ENCODE data around the gene EPHX1.

EPHX1 gene

GRCh38 chr1:225819346-225820192, 9.6 kb downstream of the EPHX1 start:
- no peak for TF ChIP-seq CTCF (conservative IDR thresholded peaks at IDR 0.05; ENCODE audit: control insufficient read depth, insufficient read depth, low read depth, low read length)

GRCh38 chr1:225820522-225821120, 10.7 kb downstream of the EPHX1 start:
- no peak for DNase-seq (ENCODE audit: low read depth)
- no peak for TF ChIP-seq CTCF (conservative IDR thresholded peaks at IDR 0.05; ENCODE audit: control insufficient read depth, insufficient read depth, low read depth, low read length)

More at GRCh38 chr1:225819346-225820192, 9.6 kb downstream of the EPHX1 start:
- H3K4me3 ChIP-seq (ENCODE audit: control insufficient read depth, low read depth, low read length), result no peak overlapping the region
- DNase-seq (ENCODE audit: low read depth), result no peak

GRCh38 chr1:225822655-225823403, 12.9 kb downstream of the EPHX1 start:
- H3K4me3 ChIP-seq (ENCODE audit: control insufficient read depth, low read depth, low read length), result no peak overlapping the region
- TF ChIP-seq CTCF (conservative IDR thresholded peaks at IDR 0.05; ENCODE audit: control insufficient read depth, insufficient read depth, low read depth, low read length), result no peak
- DNase-seq (ENCODE audit: low read depth), result no peak

More at GRCh38 chr1:225820522-225821120, 10.7 kb downstream of the EPHX1 start:
- no peak overlapping the region for H3K4me3 ChIP-seq (ENCODE audit: control insufficient read depth, low read depth, low read length)

- DNase-seq (ENCODE audit: low read depth), result no peak
- no peak overlapping the region for H3K4me3 ChIP-seq (ENCODE audit: control insufficient read depth, low read depth, low read length)
- TF ChIP-seq CTCF (conservative IDR thresholded peaks at IDR 0.05; ENCODE audit: control insufficient read depth, insufficient read depth, low read depth, low read length), result no peak
Observed at GRCh38 chr1:225823811-225824261, 13.9 kb downstream of the EPHX1 start.

GRCh38 chr1:225824533-225824941, 14.6 kb downstream of the EPHX1 start:
- H3K4me3 ChIP-seq (ENCODE audit: control insufficient read depth, low read depth, low read length), result no peak overlapping the region
- TF ChIP-seq CTCF (conservative IDR thresholded peaks at IDR 0.05; ENCODE audit: control insufficient read depth, insufficient read depth, low read depth, low read length), result no peak
- DNase-seq (ENCODE audit: low read depth), result no peak

GRCh38 chr1:225825078-225825477, 15.2 kb downstream of the EPHX1 start:
- DNase-seq (ENCODE audit: low read depth), result no peak
- H3K4me3 ChIP-seq (ENCODE audit: control insufficient read depth, low read depth, low read length), result no peak overlapping the region
- no peak for TF ChIP-seq CTCF (conservative IDR thresholded peaks at IDR 0.05; ENCODE audit: control insufficient read depth, insufficient read depth, low read depth, low read length)

All from fibroblast of mammary gland (primary cell).